ENCODE measurements around the gene LIAS. TPM values are rescaled to one million over a fixed set of nuclear protein-coding genes. Genes with fewer than 3 reads are reported as not detected.
"Not testable (repeated sequence)": the region's sequence is repeated elsewhere in the genome, so short reads cannot be mapped to it uniquely, and the experiment has no call there.

LIAS gene
- total and polyA plus RNA-seq, 12 donors: 12.7 to 32.4 (median 26.0) TPM

GRCh38 chr4:39456946-39457763 lies 1.7 kb upstream of the LIAS start:
- Histone ChIP-seq H3K4me1 (peaks cover 5 to 43% (median 33%) of the 10 kb centered on the region in 9 donors), H3K4me3 (peak overlapping the region; percentile 73 to 98 (median 80)), H3K36me3 (peaks cover 0 to 72% (median 51%) of the 10 kb centered on the region in 9 donors), H3K9me3 (no peaks in the 10 kb centered on the region), H3K27ac (peak overlapping the region in 6 of 10 donors; percentile 88 to 98 (median 95)), H3K27me3 (no peaks in the 10 kb centered on the region)
- intact Hi-C loops (cut with DNase I): loop anchor here in 4 of 10 donors (5.0 to 10.0 kb wide), 2 partner anchors 180 to 552 kb away; partner anchors contain the start of gene SMIM14 (in 3 of the 4)
- DNase-seq (no peak), ATAC-seq (no peak)
- TF ChIP-seq, protein P1, sequence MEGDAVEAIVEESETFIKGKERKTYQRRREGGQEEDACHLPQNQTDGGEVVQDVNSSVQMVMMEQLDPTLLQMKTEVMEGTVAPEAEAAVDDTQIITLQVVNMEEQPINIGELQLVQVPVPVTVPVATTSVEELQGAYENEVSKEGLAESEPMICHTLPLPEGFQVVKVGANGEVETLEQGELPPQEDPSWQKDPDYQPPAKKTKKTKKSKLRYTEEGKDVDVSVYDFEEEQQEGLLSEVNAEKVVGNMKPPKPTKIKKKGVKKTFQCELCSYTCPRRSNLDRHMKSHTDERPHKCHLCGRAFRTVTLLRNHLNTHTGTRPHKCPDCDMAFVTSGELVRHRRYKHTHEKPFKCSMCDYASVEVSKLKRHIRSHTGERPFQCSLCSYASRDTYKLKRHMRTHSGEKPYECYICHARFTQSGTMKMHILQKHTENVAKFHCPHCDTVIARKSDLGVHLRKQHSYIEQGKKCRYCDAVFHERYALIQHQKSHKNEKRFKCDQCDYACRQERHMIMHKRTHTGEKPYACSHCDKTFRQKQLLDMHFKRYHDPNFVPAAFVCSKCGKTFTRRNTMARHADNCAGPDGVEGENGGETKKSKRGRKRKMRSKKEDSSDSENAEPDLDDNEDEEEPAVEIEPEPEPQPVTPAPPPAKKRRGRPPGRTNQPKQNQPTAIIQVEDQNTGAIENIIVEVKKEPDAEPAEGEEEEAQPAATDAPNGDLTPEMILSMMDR (IDR thresholded peaks at IDR 0.05): no peak
- 77% methylated on average over 10 of the region's 10 CpGs for WGBS, 2 donors

- not testable (repeated sequence) for H3K9me3 ChIP-seq, DNase-seq, H3K27me3 ChIP-seq
- Histone ChIP-seq H3K4me1 (peaks cover 5 to 43% (median 33%) of the 10 kb centered on the region in 9 donors), H3K36me3 (peaks cover 0 to 72% (median 45%) of the 10 kb centered on the region in 9 donors), H3K4me3 (peak overlapping the region; percentile 73 to 98 (median 80)), H3K27ac (peak overlapping the region; percentile 71 to 98 (median 93))
- 1% methylated on average over 13 of the region's 13 CpGs for WGBS, 2 donors
- peak in 7 of 8 donors; percentile 2 to 18 (median 12) for ATAC-seq
- intact Hi-C loops (cut with DNase I): loop anchor here in 4 of 10 donors (5.0 to 10.0 kb wide), 2 partner anchors 179 to 553 kb away; partner anchors contain the start of gene SMIM14 (in 3 of the 4)
These were observed 723 bp upstream of the LIAS start for GRCh38 chr4:39458161-39458504.

DNA sequence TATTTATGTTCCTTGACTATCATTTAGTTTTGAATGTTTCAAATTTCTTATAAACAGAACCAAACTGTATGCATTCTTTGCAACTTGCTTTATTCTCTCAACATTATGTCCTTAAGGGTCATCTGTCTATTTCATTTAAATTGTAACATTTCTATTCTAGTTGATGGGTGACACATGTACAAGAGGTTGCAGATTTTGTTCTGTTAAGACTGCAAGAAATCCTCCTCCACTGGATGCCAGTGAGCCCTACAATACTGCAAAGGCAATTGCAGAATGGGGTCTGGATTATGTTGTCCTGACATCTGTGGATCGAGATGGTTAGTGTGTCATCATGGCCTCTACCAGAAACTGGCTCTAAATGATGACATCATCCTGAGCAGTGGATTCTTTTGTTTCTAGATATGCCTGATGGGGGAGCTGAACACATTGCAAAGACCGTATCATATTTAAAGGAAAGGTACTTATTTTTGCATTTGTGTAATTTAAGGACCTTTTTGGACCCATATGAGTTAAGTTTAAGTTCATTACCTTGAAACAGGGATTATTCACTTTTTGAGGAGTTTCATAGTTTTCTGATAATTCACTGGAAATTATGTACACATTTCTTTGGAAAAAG lies 6.1 kb downstream of the LIAS start:
- H3K4me1 ChIP-seq: peaks cover 0 to 14% (median 2%) of the 10 kb centered on the region in 9 donors
- DNase-seq (no peak), ATAC-seq (peak in 2 of 8 donors; percentile 36 to 50)
- no peaks in the 10 kb centered on the region for H3K27me3 ChIP-seq
- no peak overlapping the region for H3K27ac ChIP-seq
- 20 to 31% methylated on average over 2 of the region's 2 CpGs for WGBS, 2 donors
- intact Hi-C loops (cut with DNase I): loop anchor here in 6 of 10 donors (5.0 to 10.0 kb wide), 7 partner anchors 57 to 850 kb away; partner anchors contain the start of genes PDS5A (in 3 of the 6), N4BP2 (in 1 of the 6), SMIM14 (in 1 of the 6) and UGDH (in 1 of the 6)
- H3K9me3 ChIP-seq: no peaks in the 10 kb centered on the region
- TF ChIP-seq, protein P1 (IDR thresholded peaks at IDR 0.05): no peak
- H3K4me3 ChIP-seq: no peak overlapping the region
- peaks cover 0 to 84% (median 19%) of the 10 kb centered on the region in 9 donors for H3K36me3 ChIP-seq

- no peak for DNase-seq
- Histone ChIP-seq H3K4me1 (peaks cover 0 to 12% (median 0%) of the 10 kb centered on the region in 9 donors), H3K4me3 (no peak overlapping the region), H3K9me3 (no peaks in the 10 kb centered on the region), H3K36me3 (peaks cover 0 to 91% (median 23%) of the 10 kb centered on the region in 9 donors), H3K27me3 (no peaks in the 10 kb centered on the region), H3K27ac (no peak overlapping the region)
- WGBS, 2 donors: 80 to 81% methylated on average over 4 of the region's 4 CpGs
- ATAC-seq: no peak
- intact Hi-C loops (cut with DNase I): loop anchor here in 6 of 10 donors (5.0 to 10.0 kb wide), 6 partner anchors 61 to 848 kb away; partner anchors contain the start of genes PDS5A (in 3 of the 6), N4BP2 (in 1 of the 6), SMIM14 (in 1 of the 6) and UGDH (in 1 of the 6)
- TF ChIP-seq, protein P1 (IDR thresholded peaks at IDR 0.05): no peak
These were observed 7.9 kb downstream of the LIAS start for GRCh38 chr4:39466747-39467146.

Measured in heart right ventricle (tissue), 16 donors.